Heart right ventricle (tissue), 16 donors: ENCODE results near the gene ZNF488. TPM values are rescaled to one million over a fixed set of nuclear protein-coding genes. Genes with fewer than 3 reads are reported as not detected.

ENCODE experiments used
- ATAC-seq, 8 donors: fragments of 200-7000 bp; cut with Tn5 transposase; one replicate each; pipeline ENCODE4 v1.9.1; 2020; ENCODE audit warnings: mild to moderate bottlenecking in 8 of 8, moderate library complexity in 8 of 8, moderate number of reproducible peaks in 1 of 8
- DNase-seq, 2 donors: peaks; one replicate each; pipeline ENCODE4 v3.0.0-alpha.2; 2020
- H3K27ac ChIP-seq, 10 donors: fragments of 200-600 bp; sonication (generic) in 2 of 10; one replicate each; pipeline versions ENCODE4 v1.5.0 to v1.8.0; 2020 to 2022; ENCODE audit warnings: mild to moderate bottlenecking in 3 of 10
- H3K27me3 ChIP-seq, 7 donors: fragments of 200-600 bp; one replicate each; pipeline ENCODE4 v1.8.0; 2021 to 2022; ENCODE audit warnings: mild to moderate bottlenecking in 2 of 7
- H3K36me3 ChIP-seq, 9 donors: fragments of 200-600 bp; sonication (generic) in 1 of 9; one replicate each; pipeline versions ENCODE4 v1.5.0 to v1.8.0; 2020 to 2022; ENCODE audit warnings: mild to moderate bottlenecking in 2 of 9
- H3K4me1 ChIP-seq, 9 donors: fragments of 200-600 bp; sonication (generic) in 1 of 9; one replicate each; pipeline versions ENCODE4 v1.5.0 to v1.8.0; 2020 to 2022; ENCODE audit warnings: mild to moderate bottlenecking in 4 of 9
- H3K4me3 ChIP-seq, 10 donors: fragments of 200-600 bp; sonication (generic) in 2 of 10; one replicate each; pipeline versions ENCODE4 v1.5.0 to v1.8.0; 2020 to 2022; ENCODE audit warnings: mild to moderate bottlenecking in 7 of 10, moderate library complexity in 2 of 10
- H3K9me3 ChIP-seq, 11 donors: fragments of 200-600 bp in 10 of 11; sonication (generic) in 2 of 11; one replicate each; pipeline versions ENCODE4 v1.5.0 to v1.8.0; 2013 to 2022; ENCODE audit warnings: mild to moderate bottlenecking in 2 of 11, control low read depth in 1 of 11, moderate library complexity in 1 of 11
- WGBS, 2 donors: extraction: QIAGEN DNeasy Blood & Tissue Kit; methylation state at CpG; one replicate each; pipeline ENCODE4 v1.1.7; 2013; ENCODE audit warnings: inconsistent platforms in 1 of 2; 5-methylcytosine and 5-hydroxymethylcytosine counted together
- intact Hi-C, 10 donors: fragments of 100-400 bp; cut with DNase I; formaldehyde crosslinking; loops; one replicate each; pipeline versions ENCODE4 v1.11.1 to v1.14.2; 2022
- polyA plus RNA-seq, 2 donors: library from polyadenylated mRNA; stranded (reverse); fragments of 200-250 nt; gene quantifications; one replicate each; pipeline ENCODE4 v1.2.3, GENCODE V29; 2013
- total RNA-seq, 10 donors: library from RNA; stranded (reverse); fragmentation: NEBNext Ultra II Directional in 3 of 10; extraction: Animal tissue kit (Norgen Biotek cat#: 25700) in 3 of 10; gene quantifications; one replicate each; pipeline versions ENCODE4 v1.2.1 to v1.2.4, GENCODE V29; 2021 to 2023
- TF ChIP-seq, protein P1 (sequence below), 9 donors: fragments of 200-600 bp; sonication (generic) in 2 of 9; IDR thresholded peaks; one replicate each; pipeline versions ENCODE4 v1.5.0 to v1.8.0; 2021 to 2022; ENCODE audit warnings: antibody characterized with exemption in 9 of 9, mild to moderate bottlenecking in 5 of 9, moderate library complexity in 1 of 9
- donor health status: Arrhythmogenic right ventricular cardiomyopathy.
- donor health status: ischemic (EF 13 %, LVEDD 7.1; RV severe dilation, severe dysfunction).
- donor health status: healthy with polysubstance abuse.
- donor health status: DM: no; HTN: yes; CAD: no.
- donor health status: DM: no; HTN: no; CAD: no.
- donor health status: ischemic (EF 25% LVEDD 6.9; RV normal size, moderate dysfunction).
- donor health status: ischemic (EF 25% LVEDD 5.7; RV mildly dilated, moderate dysfunction).
- donor health status: healthy.
- donor health status: DM: yes; HTN: yes; CAD: no.
- donor health status: Ischemic cardiomyopathy.
- donor health status: ischemic (EF 35%, LVEDD 5.7; RV mildly dilated, moderate dysfunction).
- donor health status: nonischemic (EF 11% LVEDD 7.7; RV severe dilation, severe dysfunction).
- donor health status: DM: yes; HTN: yes; CAD: no.
- donor health status: PGD.
- donor health status: ischemic (EF 29% LVEDD 5.4; RV normal size, mild dysfunction).
- donor health status: nonischemic (EF 23%, LVEDD 6.1; RV moderate dilation, normal function).

ZNF488 gene
- total and polyA plus RNA-seq, 12 donors: 0.05 to 0.14 (median 0.09) TPM; not detected in 7

DNA sequence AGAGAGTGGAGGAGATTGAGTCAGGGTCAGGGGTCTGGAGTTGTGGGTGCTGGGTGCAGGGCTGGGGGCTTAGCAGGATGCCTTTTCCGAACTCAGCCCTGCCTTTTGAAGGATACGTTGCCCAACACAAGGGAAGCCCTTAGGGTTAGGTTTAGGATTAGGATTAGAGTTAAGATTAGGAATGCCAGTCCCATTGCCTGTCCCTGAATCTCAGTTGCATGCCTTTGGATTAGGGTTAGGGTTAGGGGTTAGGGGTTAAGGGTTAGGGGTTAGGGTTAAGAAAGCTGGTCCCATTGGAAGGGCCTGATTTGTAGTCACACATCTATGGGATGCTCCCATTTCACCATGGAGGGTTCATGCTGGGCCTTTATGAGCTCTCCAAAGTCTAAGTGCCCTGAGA, 20.8 kb upstream of the ZNF488 start:
- Histone ChIP-seq H3K36me3 (no peaks in the 10 kb centered on the region), H3K9me3 (no peaks in the 10 kb centered on the region), H3K4me1 (peaks cover 8 to 29% (median 15%) of the 10 kb centered on the region in 9 donors), H3K27me3 (no peaks in the 10 kb centered on the region), H3K27ac (no peak overlapping the region), H3K4me3 (no peak overlapping the region)
- TF ChIP-seq, protein P1, sequence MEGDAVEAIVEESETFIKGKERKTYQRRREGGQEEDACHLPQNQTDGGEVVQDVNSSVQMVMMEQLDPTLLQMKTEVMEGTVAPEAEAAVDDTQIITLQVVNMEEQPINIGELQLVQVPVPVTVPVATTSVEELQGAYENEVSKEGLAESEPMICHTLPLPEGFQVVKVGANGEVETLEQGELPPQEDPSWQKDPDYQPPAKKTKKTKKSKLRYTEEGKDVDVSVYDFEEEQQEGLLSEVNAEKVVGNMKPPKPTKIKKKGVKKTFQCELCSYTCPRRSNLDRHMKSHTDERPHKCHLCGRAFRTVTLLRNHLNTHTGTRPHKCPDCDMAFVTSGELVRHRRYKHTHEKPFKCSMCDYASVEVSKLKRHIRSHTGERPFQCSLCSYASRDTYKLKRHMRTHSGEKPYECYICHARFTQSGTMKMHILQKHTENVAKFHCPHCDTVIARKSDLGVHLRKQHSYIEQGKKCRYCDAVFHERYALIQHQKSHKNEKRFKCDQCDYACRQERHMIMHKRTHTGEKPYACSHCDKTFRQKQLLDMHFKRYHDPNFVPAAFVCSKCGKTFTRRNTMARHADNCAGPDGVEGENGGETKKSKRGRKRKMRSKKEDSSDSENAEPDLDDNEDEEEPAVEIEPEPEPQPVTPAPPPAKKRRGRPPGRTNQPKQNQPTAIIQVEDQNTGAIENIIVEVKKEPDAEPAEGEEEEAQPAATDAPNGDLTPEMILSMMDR (IDR thresholded peaks at IDR 0.05): no peak
- ATAC-seq: no peak
- intact Hi-C loops: no loop called here
- WGBS, 2 donors: 93 to 95% methylated on average over 2 of the region's 2 CpGs
- DNase-seq: no peak

DNA sequence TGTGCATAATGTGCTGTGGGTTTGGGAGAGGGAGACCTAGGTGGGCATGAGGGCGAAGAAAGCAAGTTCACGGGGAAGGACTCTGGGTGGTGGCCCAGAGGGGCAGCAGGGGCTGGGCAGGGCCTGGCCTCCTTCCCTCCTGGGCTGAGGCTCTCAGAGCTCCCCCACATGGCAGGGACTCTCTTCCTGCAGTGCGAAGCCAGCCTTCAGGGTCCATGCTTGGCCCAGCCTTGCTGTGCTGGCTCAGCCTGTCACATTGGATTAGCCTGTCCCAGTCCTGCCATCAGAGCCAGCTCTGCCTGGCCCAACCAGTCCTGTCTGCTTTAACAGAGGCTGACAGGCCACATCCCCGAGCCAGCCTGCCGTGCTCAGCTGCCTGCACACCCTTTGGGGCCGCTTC, 20.4 kb upstream of the ZNF488 start:
- WGBS, 2 donors: 87 to 93% methylated on average over 6 of the region's 6 CpGs
- Histone ChIP-seq H3K27ac (no peak overlapping the region), H3K36me3 (no peaks in the 10 kb centered on the region), H3K27me3 (no peaks in the 10 kb centered on the region), H3K9me3 (no peaks in the 10 kb centered on the region), H3K4me3 (no peak overlapping the region), H3K4me1 (peaks cover 8 to 29% (median 15%) of the 10 kb centered on the region in 9 donors)
- DNase-seq (no peak), ATAC-seq (peak in 2 of 8 donors; percentile 24 to 48)
- intact Hi-C loops: no loop called here
- TF ChIP-seq, protein P1 (IDR thresholded peaks at IDR 0.05): no peak

DNA sequence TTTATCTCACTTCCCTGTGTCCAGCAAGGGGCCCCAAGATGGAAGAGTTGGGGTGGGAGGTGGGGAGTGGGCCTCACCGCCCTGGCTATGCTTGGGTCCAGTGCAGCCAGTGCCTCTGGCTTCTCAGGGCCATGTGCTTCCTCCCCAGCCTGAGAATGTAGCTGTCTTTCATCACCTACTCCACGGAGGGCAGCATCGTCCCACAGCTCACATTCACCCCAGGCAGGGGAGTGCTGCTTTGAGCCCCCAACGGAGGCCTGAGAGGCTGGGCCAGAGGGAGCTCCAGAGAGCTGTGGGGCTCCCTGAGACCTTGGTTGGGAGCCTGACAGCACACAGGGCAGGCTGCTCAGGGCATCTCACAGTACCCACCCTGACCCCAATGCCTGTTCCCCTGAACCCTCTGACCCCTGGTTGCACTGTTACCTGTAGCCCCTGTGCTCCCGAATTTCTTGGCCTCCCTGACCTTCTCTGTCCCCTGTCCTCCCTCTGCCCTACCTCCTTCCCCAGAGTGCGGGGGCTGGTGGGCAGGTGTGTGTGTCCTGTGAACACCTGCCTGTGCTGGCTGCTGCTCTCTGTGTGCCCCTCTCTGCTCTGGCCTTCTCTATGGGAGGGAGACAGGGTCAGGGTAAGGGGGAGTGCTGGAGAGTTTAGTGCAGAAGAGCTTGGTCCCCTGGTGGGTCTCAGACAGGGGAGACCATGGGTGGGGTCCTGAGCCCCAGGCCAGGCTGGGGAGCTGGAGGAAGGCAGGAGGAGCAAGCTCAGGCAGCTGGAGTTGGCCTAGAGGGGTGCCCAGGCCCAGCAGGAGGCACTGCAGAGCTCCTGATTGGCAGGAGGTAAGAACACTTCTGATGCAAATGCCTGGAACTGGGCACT, 19.6 kb upstream of the ZNF488 start:
- peaks cover 8 to 29% (median 15%) of the 10 kb centered on the region in 9 donors for H3K4me1 ChIP-seq
- intact Hi-C loops: loop anchor here in 1 of 10 donors (2.0 kb wide), 1 partner anchor 19 kb away; the partner anchor contains the start of gene ZNF488
- ATAC-seq (peak in 2 of 8 donors; percentile 18 to 22), DNase-seq (no peak)
- no peak overlapping the region for H3K4me3 ChIP-seq
- TF ChIP-seq, protein P1 (IDR thresholded peaks at IDR 0.05): no peak
- 61 to 65% methylated on average over 6 of the region's 6 CpGs for WGBS, 2 donors
- H3K36me3 ChIP-seq: no peaks in the 10 kb centered on the region
- no peaks in the 10 kb centered on the region for H3K9me3 ChIP-seq
- no peak overlapping the region for H3K27ac ChIP-seq
- no peaks in the 10 kb centered on the region for H3K27me3 ChIP-seq

DNA sequence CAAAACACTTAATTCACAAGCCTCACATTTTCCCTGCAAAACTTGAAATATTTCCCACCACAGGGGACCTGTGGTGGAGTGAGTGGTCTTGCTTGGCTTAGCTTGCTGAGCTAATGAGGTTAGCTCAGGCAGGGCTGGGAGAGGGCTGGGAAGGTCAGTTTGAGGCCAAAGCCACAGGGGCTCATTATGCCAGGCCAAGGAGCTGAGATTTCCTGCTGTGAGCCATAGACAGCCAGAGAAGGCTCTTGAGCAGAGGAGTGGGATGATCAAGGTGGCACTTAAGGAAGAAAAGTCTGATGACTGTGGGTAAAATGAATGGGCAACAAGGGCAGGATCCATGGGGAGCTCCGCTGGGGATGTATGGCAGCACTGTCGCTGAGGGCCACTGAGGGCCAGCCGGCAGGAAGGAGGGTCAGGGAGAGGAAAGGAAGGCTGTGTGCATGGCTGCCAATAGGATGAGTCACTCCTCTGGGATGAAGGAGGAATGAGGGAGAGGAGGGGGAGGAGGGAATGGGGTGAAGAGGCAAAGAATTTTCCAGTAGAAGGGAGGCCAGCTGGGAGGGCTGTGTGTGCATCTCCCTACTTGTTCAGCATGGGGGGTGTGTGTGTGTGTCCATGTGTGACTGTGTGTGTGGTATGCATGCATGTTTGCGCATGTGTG, 18.7 kb upstream of the ZNF488 start:
- Histone ChIP-seq H3K27me3 (no peaks in the 10 kb centered on the region), H3K4me1 (peaks cover 8 to 29% (median 15%) of the 10 kb centered on the region in 9 donors), H3K27ac (peak overlapping the region in 2 of 10 donors; percentile 37 to 64), H3K4me3 (no peak overlapping the region), H3K36me3 (no peaks in the 10 kb centered on the region), H3K9me3 (peaks cover 0 to 2% (median 0%) of the 10 kb centered on the region in 11 donors)
- intact Hi-C loops: loop anchor here in 1 of 10 donors (2.0 kb wide), 1 partner anchor 18 kb away; the partner anchor contains the start of gene ZNF488
- DNase-seq (peak; percentile 55 to 74), ATAC-seq (peak; percentile 83 to 97 (median 90))
- TF ChIP-seq, protein P1 (IDR thresholded peaks at IDR 0.05): no peak
- WGBS, 2 donors: 32 to 53% methylated on average over 4 of the region's 4 CpGs
